Measurements from ENCODE around the gene SCRT2.

DNA sequence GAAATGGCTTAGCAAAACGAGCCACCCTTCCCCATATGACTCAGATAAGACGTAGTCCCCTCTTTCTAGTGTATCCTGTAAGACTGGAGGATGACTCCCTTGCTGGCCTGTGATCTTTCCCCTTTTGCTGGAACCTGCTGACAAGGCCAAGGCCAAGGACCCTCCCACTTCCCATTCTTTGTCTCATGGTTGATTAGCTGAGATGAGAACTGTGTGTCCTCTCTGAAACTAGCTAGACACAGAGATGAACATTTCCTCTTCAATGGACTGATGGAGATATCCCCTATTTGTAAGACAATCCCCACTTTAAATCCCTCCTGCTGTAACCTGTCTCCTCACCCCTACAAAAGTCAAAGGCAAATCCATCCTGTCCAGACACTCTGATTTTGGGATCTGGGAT is 33.4 kb upstream of the SCRT2 start:
- TF ChIP-seq, protein P1, sequence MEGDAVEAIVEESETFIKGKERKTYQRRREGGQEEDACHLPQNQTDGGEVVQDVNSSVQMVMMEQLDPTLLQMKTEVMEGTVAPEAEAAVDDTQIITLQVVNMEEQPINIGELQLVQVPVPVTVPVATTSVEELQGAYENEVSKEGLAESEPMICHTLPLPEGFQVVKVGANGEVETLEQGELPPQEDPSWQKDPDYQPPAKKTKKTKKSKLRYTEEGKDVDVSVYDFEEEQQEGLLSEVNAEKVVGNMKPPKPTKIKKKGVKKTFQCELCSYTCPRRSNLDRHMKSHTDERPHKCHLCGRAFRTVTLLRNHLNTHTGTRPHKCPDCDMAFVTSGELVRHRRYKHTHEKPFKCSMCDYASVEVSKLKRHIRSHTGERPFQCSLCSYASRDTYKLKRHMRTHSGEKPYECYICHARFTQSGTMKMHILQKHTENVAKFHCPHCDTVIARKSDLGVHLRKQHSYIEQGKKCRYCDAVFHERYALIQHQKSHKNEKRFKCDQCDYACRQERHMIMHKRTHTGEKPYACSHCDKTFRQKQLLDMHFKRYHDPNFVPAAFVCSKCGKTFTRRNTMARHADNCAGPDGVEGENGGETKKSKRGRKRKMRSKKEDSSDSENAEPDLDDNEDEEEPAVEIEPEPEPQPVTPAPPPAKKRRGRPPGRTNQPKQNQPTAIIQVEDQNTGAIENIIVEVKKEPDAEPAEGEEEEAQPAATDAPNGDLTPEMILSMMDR (IDR thresholded peaks at IDR 0.05): no peak
- no peak for TF ChIP-seq POLR2AphosphoS5 (IDR thresholded peaks at IDR 0.05)

Data from sigmoid colon (tissue), 4 donors.